Measurements from ENCODE around the gene OTUD3.
A peak's percentile ranks its signal among the peaks of the same experiment; 100 is the strongest.

Gene OTUD3

DNA sequence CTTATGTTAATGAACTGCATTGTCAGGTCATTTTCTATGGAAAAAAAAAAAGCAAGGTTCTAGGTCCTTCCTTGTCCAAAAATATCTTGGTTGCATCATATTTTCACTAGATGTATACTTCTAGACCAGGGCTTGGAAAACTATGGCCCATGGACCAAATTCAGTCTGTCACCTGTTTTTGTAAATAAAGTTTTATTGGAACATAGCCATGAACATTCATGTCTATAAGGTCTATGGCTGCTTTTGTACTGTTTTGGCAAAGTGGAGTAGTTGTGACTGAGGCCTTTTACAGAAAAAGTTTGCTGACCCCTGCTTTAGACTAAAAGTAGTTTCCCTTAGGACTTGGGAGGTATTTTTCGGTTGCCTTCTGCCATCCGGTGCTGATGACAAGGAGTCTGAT is 60.5 kb downstream of the OTUD3 start:
- H3K36me3 ChIP-seq = no peaks in the 10 kb centered on the region
- peaks cover 0 to 14% (median 7%) of the 10 kb centered on the region in 11 experiments; a peak in 10 of 22 replicates for H3K9me3 ChIP-seq (replicated peaks in 1 of 11)
- no peak for TF ChIP-seq Cebpa-rat (IDR thresholded peaks at IDR 0.05)

DNA sequence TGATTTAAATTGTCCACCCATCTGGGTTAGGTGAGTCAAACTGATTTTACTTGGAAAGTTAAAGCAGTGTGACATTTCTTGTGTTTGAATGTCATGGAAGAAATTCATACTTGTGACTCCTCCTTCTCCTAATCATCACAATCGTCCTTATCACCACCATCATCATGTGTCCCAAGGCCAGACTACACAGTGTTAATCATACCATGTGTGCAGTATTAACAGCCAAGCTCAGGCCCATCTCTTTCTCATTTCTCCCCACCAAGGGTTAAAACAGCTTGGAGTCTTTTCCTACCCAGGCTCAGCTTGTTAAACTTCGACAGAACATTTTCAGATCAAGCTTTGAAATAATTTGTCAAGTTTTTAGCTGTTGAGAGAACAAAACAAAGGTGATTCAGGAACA is 63.7 kb downstream of the OTUD3 start:
- H3K9me3 ChIP-seq (replicated peaks in 1 of 11) = peaks cover 0 to 12% (median 5%) of the 10 kb centered on the region in 11 experiments; a peak in 10 of 22 replicates
- H3K4me1 ChIP-seq = peaks cover 0 to 11% (median under 1%) of the 10 kb centered on the region in 10 experiments; a peak in 8 of 20 replicates
- no peak overlapping the region for H3K9ac ChIP-seq
- H4K20me1 ChIP-seq = no peaks in the 10 kb centered on the region
- H3K4me2 ChIP-seq = no peak overlapping the region
- H3K36me3 ChIP-seq = no peaks in the 10 kb centered on the region
- H3K4me3 ChIP-seq = no peak overlapping the region
- no peaks in the 10 kb centered on the region for H3K27me3 ChIP-seq
- TF ChIP-seq Cebpa-rat (IDR thresholded peaks at IDR 0.05) = no peak
- H3K27ac ChIP-seq = no peak overlapping the region

More for the DNA sequence above, 60.5 kb downstream of the OTUD3 start:
- no peak overlapping the region for H3K4me3 ChIP-seq
- no peaks in the 10 kb centered on the region for H3K27me3 ChIP-seq
- H3K27ac ChIP-seq = no peak overlapping the region
- H3K4me1 ChIP-seq = peaks cover 0 to 5% (median 0%) of the 10 kb centered on the region in 10 experiments; a peak in 1 of 20 replicates
- H3K9ac ChIP-seq = no peak overlapping the region
- H3K4me2 ChIP-seq = no peak overlapping the region
- no peaks in the 10 kb centered on the region for H4K20me1 ChIP-seq

DNA sequence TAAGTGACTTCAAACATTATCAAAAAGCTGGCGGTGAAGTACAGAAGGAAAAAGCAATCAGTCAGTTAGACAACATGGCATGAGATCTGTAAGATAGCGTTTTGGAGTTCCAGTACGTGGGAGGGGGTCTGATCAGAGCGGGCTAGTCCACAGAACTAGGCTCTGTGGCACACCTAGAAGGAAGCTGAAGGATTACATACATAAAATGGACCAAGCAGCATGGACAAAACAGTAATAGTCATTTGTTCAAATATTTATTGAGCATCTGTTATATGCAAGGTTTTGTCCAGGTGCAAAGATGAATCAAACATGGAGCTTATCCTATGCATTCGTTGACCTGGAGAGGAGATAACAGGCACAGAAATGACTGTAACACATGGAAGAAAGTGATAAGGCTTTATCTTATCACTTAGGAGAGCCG is 64.1 kb downstream of the OTUD3 start:
- Histone ChIP-seq H3K27ac (no peak overlapping the region), H3K4me3 (no peak overlapping the region), H3K9ac (no peak overlapping the region), H3K36me3 (no peaks in the 10 kb centered on the region), H3K9me3 (replicated peaks in 1 of 11) (peaks cover 0 to 12% (median 2%) of the 10 kb centered on the region in 11 experiments; a peak in 7 of 22 replicates), H3K4me2 (no peak overlapping the region), H4K20me1 (no peaks in the 10 kb centered on the region), H3K4me1 (peaks cover 0 to 16% (median 4%) of the 10 kb centered on the region in 10 experiments; a peak in 13 of 20 replicates), H3K27me3 (no peaks in the 10 kb centered on the region)
- no peak for TF ChIP-seq Cebpa-rat (IDR thresholded peaks at IDR 0.05)

DNA sequence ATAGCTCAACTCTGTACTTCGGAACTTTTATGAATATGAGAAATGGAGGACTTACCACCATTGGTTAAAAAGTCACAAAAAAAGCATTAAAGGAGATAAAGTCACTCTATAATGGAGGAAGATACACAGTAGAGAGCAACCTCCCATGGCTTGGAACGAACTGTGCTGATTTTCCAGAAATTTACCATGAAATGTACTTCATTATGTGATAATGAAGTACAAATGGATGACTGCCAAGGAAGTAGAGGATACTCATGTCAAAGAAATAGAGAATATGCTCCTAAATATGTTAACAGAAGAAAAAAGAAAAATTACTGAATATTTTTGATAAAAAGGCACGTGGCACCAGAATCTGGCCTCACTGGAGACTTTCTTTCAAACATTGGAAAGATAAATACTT is 64.8 kb downstream of the OTUD3 start:
- H3K27me3 ChIP-seq = no peaks in the 10 kb centered on the region
- no peak overlapping the region for H3K27ac ChIP-seq
- no peaks in the 10 kb centered on the region for H3K36me3 ChIP-seq
- H3K4me1 ChIP-seq = peaks cover 0 to 22% (median 10%) of the 10 kb centered on the region in 10 experiments; a peak in 17 of 20 replicates
- no peak overlapping the region for H3K9ac ChIP-seq
- no peak for TF ChIP-seq Cebpa-rat (IDR thresholded peaks at IDR 0.05)
- no peak overlapping the region for H3K4me2 ChIP-seq
- no peaks in the 10 kb centered on the region for H4K20me1 ChIP-seq
- H3K4me3 ChIP-seq = no peak overlapping the region
- peaks cover 0 to 12% (median 0%) of the 10 kb centered on the region in 11 experiments; a peak in 2 of 22 replicates for H3K9me3 ChIP-seq (replicated peaks in 1 of 11)

DNA sequence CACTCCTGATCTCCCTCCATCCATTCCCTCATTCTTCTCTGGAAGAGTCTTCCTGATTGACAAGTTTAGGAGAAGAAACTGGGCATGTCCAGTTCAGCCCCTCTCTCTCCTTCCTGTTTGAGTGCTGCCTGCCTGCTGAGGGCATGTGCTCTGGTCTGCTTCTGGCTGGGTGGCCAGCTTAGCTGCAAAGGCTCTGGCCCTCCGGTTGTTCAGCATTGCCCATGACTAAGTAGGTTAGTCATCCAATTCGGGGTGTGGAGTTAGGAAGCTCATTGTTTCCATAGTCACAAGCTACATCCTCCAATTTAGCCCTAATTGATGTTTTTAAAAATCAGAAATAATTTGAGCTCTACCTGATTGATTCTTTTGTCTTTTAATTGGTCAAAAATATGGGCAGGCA is 66.8 kb downstream of the OTUD3 start:
- Histone ChIP-seq H3K4me1 (peaks cover 0 to 30% (median 15%) of the 10 kb centered on the region in 10 experiments; a peak in 17 of 20 replicates), H3K4me2 (no peak overlapping the region), H4K20me1 (no peaks in the 10 kb centered on the region), H3K27ac (no peak overlapping the region), H3K27me3 (no peaks in the 10 kb centered on the region), H3K9ac (no peak overlapping the region), H3K4me3 (no peak overlapping the region), H3K36me3 (no peaks in the 10 kb centered on the region), H3K9me3 (replicated peaks in 1 of 11) (peaks cover 11 to 24% (median 15%) of the 10 kb centered on the region in 11 experiments)
- TF ChIP-seq Cebpa-rat (IDR thresholded peaks at IDR 0.05) = no peak

DNA sequence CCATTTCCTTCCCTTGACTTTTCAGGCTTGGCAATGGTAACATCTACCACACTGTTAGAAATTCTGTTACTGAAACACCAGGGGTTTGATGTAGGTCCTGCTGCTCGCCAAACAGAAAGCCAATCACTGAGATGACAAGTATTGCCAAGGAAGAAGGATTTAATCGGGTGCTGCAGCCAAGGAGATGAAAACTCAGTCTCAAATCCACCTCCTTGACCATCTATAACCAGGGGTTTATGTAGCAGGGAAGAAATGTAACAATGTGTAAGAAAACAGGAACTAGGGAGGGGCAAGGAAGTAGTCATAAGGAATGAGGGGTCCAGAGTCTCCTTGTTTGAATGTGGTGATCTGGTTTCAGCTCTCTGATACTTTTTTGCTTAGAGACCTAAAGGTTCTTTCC is 71.9 kb downstream of the OTUD3 start:
- no peaks in the 10 kb centered on the region for H3K27me3 ChIP-seq
- no peaks in the 10 kb centered on the region for H4K20me1 ChIP-seq
- no peak overlapping the region for H3K27ac ChIP-seq
- H3K9ac ChIP-seq = no peak overlapping the region
- H3K4me3 ChIP-seq = peak overlapping the region in 1 of 10 experiments; percentile 20; a peak in 1 of 20 replicates
- no peaks in the 10 kb centered on the region for H3K36me3 ChIP-seq
- H3K4me1 ChIP-seq = peaks cover 0 to 30% (median 15%) of the 10 kb centered on the region in 10 experiments; a peak in 17 of 20 replicates
- H3K9me3 ChIP-seq (replicated peaks in 1 of 11) = peaks cover 20 to 40% (median 28%) of the 10 kb centered on the region in 11 experiments
- no peak overlapping the region for H3K4me2 ChIP-seq
- TF ChIP-seq Cebpa-rat (IDR thresholded peaks at IDR 0.05) = no peak

DNA sequence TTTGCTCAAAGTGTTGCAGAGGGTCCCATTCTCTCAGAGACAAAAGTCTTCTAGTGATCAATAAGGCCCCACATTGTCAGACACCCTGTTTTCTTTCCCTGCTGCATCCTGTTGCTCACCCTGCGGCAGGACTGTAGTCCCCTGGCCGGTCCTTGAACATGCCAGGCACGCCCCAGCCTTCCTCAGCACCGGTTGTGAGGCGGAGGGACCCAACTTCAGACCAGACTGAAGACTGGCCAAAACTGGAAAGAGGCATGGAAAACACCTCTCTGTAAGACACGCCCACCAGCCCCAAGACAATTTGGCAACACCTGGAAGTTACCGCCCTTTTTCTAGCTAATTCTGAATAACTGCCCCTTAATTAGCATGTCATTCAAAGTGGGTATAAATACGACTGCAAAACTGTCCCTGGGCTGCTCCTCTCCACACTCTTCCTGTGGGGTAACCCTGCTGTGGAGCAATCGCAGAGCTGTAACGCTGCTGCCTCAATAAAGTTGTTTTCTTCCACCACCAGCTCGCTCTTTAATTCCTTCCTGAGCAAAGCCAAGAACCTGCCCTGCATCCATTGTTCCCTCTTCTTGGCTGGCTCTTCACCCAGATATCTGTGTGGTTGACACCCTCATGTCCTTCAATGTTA is 73.5 kb downstream of the OTUD3 start:
- TF ChIP-seq Cebpa-rat (IDR thresholded peaks at IDR 0.05) = no peak
- no peak overlapping the region for H3K9ac ChIP-seq
- H4K20me1 ChIP-seq = no peaks in the 10 kb centered on the region
- no peak overlapping the region for H3K4me2 ChIP-seq
- H3K4me1 ChIP-seq = peaks cover 0 to 22% (median 15%) of the 10 kb centered on the region in 10 experiments; a peak in 17 of 20 replicates
- no peaks in the 10 kb centered on the region for H3K36me3 ChIP-seq
- no peak overlapping the region for H3K27ac ChIP-seq
- no peaks in the 10 kb centered on the region for H3K27me3 ChIP-seq
- H3K9me3 ChIP-seq (replicated peaks in 1 of 11) = peaks cover 20 to 40% (median 28%) of the 10 kb centered on the region in 11 experiments
- no peak overlapping the region for H3K4me3 ChIP-seq

DNA sequence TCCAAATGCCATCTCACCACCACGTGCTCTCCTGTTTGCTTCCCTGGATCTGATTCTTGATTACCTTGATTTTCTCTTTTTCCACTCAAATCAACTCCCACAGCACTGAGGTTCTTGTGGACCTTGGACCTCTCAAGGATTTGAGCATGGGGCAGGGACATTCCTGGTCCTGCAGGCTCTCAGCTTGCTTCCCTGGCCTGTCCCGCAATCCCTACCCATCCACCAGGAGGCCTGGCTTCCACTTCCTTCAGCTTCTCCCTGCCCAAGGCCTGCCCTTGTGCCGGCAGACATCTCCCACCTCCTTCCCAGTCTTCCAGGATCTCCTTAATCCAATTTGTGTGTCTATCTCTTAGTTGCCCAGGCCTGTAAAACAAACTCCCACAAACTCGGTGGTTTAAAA is 75.6 kb downstream of the OTUD3 start:
- Histone ChIP-seq H3K27ac (no peak overlapping the region), H3K36me3 (no peaks in the 10 kb centered on the region), H3K27me3 (no peaks in the 10 kb centered on the region), H3K4me2 (no peak overlapping the region), H4K20me1 (no peaks in the 10 kb centered on the region), H3K9me3 (replicated peaks in 1 of 11) (peaks cover 20 to 31% (median 25%) of the 10 kb centered on the region in 11 experiments), H3K9ac (no peak overlapping the region), H3K4me3 (no peak overlapping the region), H3K4me1 (peaks cover 0 to 7% (median 0%) of the 10 kb centered on the region in 10 experiments; a peak in 4 of 20 replicates)
- no peak for TF ChIP-seq Cebpa-rat (IDR thresholded peaks at IDR 0.05)

DNA sequence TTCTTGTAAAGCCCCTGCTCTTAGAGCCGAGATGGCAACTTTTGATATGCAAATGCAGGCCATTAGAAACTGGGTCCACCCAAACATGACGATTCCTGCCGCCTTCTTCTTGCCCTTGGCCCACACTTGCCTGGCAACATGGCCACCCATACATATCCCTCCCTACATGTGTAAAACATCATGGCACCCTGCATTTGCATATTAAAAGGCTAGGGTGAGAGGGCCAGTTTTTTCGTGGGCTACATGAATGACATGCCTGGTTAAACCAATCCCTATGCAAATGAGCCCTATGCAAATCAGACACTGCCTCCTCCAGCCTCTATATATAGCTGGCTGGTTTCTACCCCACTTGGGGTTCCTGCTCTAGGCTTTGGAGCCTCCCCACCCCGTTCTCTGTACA is 78.4 kb downstream of the OTUD3 start:
- Histone ChIP-seq H3K27ac (no peak overlapping the region), H3K4me2 (peak overlapping the region in 3 of 11 experiments; percentile 4 to 26 (median 8); a peak in 3 of 22 replicates), H3K36me3 (no peaks in the 10 kb centered on the region)

More for the DNA sequence above, 78.4 kb downstream of the OTUD3 start:
- no peak overlapping the region for H3K9ac ChIP-seq
- no peaks in the 10 kb centered on the region for H4K20me1 ChIP-seq
- TF ChIP-seq Cebpa-rat (IDR thresholded peaks at IDR 0.05) = no peak
- peaks cover 0 to 7% (median 0%) of the 10 kb centered on the region in 10 experiments; a peak in 4 of 20 replicates for H3K4me1 ChIP-seq
- peaks cover 0 to 3% (median 0%) of the 10 kb centered on the region in 11 experiments; a peak in 8 of 22 replicates for H3K9me3 ChIP-seq (replicated peaks in 1 of 11)
- no peaks in the 10 kb centered on the region for H3K27me3 ChIP-seq
- H3K4me3 ChIP-seq = no peak overlapping the region
